Fibroblast of mammary gland (primary cell): ENCODE data around the gene TENM4.
"Not testable (repeated sequence)": the region's sequence is repeated elsewhere in the genome, so short reads cannot be mapped to it uniquely, and the experiment has no call there.

Source experiments
- DNase-seq: peaks from one replicate; pipeline ENCODE4 v3.0.0-alpha.2; 2010; ENCODE audit warnings: low read depth
- H3K4me3 ChIP-seq: 2 replicates; pipeline ENCODE4 v1.5.1; 2011; ENCODE audit warnings: low read depth, mild to moderate bottlenecking, low read length, moderate library complexity; ENCODE audit not compliant: control insufficient read depth
- TF ChIP-seq, protein P1 (sequence below): conservative IDR thresholded peaks from 2 replicates; pipeline ENCODE4 v1.5.1; 2011; ENCODE audit warnings: low read depth, low read length, inconsistent platforms; ENCODE audit not compliant: control insufficient read depth, insufficient read depth

Gene TENM4

DNA sequence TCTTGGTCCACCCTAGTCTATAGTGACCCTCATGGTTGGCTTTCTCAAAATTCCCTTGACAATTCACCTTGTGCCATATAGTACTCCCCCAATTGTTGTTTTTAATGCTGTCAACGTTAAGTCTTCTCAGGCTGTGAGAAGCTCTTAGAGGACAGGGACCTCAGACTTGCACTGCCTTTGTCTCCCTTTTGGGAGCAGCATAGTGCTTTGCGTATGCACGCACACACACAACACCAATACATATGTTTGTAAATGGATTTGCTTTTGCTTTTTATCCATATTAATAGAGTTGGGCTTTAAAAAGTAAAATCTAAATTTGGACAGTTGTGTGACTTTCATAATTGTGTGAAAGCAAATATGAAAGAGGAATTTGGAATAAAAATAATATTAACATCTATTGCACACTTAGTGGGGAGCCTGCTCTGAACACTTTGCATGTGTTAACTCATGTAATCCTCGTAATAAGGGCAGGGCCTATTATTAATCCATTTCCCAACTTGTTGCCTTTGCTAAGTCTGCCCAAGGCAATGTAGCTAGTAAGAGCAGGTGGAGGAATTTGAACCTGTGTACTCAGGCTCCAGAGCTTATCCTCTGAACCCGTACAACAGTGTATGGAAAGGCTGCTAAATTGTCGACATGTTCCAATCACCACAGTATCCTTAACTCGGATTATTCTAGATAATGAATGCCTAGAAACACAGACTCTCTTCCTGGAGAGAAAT, 608.4 kb downstream of the TENM4 start:
- DNase-seq: no peak
- H3K4me3 ChIP-seq: no peak overlapping the region
- TF ChIP-seq, protein P1, sequence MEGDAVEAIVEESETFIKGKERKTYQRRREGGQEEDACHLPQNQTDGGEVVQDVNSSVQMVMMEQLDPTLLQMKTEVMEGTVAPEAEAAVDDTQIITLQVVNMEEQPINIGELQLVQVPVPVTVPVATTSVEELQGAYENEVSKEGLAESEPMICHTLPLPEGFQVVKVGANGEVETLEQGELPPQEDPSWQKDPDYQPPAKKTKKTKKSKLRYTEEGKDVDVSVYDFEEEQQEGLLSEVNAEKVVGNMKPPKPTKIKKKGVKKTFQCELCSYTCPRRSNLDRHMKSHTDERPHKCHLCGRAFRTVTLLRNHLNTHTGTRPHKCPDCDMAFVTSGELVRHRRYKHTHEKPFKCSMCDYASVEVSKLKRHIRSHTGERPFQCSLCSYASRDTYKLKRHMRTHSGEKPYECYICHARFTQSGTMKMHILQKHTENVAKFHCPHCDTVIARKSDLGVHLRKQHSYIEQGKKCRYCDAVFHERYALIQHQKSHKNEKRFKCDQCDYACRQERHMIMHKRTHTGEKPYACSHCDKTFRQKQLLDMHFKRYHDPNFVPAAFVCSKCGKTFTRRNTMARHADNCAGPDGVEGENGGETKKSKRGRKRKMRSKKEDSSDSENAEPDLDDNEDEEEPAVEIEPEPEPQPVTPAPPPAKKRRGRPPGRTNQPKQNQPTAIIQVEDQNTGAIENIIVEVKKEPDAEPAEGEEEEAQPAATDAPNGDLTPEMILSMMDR: no peak

DNA sequence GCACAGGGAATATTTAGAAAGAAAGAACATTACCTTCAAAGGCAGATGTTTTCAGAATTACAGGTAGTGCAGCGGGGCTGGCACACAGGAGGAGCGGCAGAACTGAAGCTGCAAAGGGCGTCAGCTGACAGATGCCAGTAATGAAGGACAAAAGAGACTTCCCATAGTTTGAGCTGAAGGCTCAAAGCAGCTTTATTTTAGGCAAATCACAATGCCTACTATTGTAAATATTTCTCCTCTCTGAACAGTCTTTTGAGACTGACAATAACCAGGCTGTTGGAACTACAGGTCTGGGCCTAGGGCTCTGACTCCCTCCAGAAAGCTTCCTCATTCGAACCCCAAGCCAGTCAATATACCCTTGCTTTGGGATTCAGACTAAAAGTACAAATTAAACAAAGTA, 609.3 kb downstream of the TENM4 start:
- DNase-seq: no peak
- TF ChIP-seq, protein P1: no peak
- H3K4me3 ChIP-seq: no peak overlapping the region

DNA sequence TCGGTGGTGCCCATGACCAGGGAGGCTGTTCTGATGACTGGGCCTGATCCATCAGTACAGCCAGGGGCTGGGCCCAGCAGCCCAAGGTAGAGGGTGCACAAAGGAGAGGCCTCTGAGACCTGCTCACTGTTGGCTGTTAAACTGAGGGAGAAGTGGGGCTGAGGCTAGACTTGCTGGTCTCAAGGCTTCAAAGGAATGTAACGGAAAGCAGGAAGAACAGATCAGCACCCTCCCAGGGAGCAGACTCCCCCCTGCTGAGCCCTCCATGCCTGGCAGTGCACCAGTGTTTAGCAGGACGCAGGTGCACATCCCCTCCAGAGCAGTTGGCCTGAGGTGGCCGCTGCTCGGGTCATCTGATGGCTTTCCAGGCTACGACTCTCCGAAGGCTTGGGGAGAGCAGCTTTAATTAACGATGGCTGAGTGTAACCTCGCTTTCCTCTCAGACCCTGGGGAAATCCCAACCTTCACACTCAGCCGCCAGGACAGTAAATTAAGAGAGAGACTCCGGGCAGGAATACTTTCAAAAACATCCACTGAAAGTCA, 610.5 kb downstream of the TENM4 start:
- H3K4me3 ChIP-seq: no peak overlapping the region
- TF ChIP-seq, protein P1: no peak
- DNase-seq: no peak

DNA sequence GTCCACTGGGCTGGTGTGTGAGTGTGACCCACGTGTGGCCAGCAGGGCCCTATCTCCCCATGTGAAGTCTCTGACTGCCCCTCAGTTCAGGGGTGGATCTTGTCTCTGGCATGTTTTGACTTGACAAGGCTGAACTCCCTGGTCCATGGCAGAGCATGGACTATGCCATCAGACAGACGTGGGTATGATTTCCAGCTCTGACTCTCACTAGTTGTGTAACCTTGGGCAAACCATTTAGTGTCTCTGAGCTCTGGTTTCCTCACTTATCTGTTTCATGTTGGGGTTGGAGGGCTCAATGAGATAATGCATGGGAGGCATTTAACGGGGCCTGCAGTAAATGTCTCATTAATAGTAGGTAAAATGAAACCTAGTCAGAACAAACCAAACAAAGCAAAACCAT, 611.7 kb downstream of the TENM4 start:
- TF ChIP-seq, protein P1: no peak
- no peak overlapping the region for H3K4me3 ChIP-seq
- no peak for DNase-seq

DNA sequence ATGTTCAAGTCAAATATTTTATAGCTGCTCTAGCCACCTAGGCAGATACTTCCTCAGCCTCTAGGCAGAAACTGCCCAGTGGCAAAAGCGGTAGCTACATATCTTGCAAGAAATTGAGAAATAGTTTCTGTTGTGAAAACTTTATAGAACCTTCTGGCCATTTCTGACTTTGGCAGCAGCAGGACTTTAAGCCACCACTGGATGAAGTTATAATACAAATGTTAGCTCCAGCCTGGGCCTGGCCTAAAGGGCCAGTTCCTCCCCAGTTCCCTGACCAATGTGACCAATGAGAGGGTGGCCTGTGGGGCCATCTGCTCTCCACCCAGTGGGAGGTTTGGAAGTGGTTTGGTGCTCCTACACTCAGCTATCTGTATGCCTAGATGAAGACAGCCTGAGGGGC, 612.2 kb downstream of the TENM4 start:
- H3K4me3 ChIP-seq: no peak overlapping the region
- DNase-seq: no peak
- TF ChIP-seq, protein P1: no peak

DNA sequence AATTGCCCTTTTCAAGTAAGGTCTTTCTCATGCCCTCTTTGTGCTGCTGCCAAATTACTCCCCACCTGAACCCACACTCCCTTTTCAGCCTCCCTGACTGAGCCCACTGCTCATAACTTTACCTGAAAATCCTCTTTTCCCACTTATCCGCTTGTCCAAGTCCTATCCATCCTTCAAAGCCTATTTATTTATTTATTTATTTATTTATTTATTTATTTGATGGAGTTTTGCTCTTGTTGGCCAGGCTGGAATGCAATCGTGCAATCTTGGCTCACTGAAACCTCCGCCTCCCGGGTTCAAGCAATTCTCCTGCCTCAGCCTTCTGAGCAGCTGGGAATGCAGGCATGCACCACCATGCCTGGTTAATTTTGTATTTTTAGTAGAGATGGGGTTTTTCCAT, 613.5 kb downstream of the TENM4 start:
- DNase-seq, H3K4me3 ChIP-seq: not testable (repeated sequence)

DNA sequence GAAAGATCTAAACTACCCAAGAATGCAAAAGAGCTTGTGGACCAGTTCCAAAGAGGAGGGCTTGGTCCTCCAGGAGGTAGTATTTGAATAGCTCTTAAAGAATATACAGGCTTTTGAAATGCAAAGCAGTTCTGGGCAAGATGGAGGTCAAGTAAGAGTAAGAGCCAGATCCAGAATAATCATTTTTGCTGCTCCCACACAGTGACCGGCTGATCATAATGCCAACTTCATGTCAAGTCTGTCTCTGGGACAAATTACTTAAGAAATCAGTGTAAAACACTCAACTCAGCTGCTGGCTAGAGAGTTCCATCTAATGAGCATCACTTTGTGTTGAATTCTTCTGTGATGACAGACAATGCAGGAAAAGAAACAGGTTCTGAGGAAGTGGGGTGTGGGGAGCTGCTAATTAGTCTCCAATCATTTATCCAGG, 615.2 kb downstream of the TENM4 start:
- no peak for DNase-seq
- no peak overlapping the region for H3K4me3 ChIP-seq
- TF ChIP-seq, protein P1: no peak
